HCT116 (cell line): Measurements from ENCODE around the gene ADA. TPM values are rescaled to one million over a fixed set of nuclear protein-coding genes. Genes with fewer than 3 reads are reported as not detected.

Source experiments
- ATAC-seq: fragments of 200-7000 bp; cut with Tn5 transposase; 2 replicates; pipeline ENCODE4 v1.9.1; 2020; ENCODE audit warnings: mild to moderate bottlenecking, moderate library complexity
- BruUV-seq: library from RNA; stranded (reverse); fragments of 400-500 nt; replicated peaks from 2 replicates; lab custom pipeline; 2021; lab: Mats Ljungman, UMichigan
- CTCF ChIA-PET: fragments of 300-600 bp; sonication (Branson Sonifier 250); formaldehyde crosslinking; loops from one replicate; lab custom pipeline; 2021; ENCODE audit warnings: antibody characterized with exemption; lab: Charles Lee
- POLR2A ChIA-PET: fragments of 300-600, 350-600 bp; sonication (Branson Sonifier 250); formaldehyde crosslinking; loops from one replicate; lab custom pipeline; 2021; ENCODE audit warnings: antibody characterized with exemption; lab: Charles Lee
- RAD21 ChIA-PET, 2 experiments: fragments of 300-600 bp; sonication (Branson Sonifier 250); formaldehyde crosslinking; loops; one replicate each; lab custom pipeline; 2023; ENCODE audit warnings: low total read pairs in 2 of 2; ENCODE audit not compliant: uncharacterized antibody in 2 of 2, unreplicated experiment in 2 of 2, low non-redundant PET in 1 of 2; lab: Charles Lee
- DNase-seq: peaks from one replicate; pipeline ENCODE4 v3.0.0-alpha.2; 2010; ENCODE audit warnings: low read depth, low spot score
- H2AFZ ChIP-seq: fragments of 200-600 bp; shearing (Covaris generic), sonication (generic); 2 replicates; pipeline ENCODE4 v1.6.1; 2017; ENCODE audit warnings: low read depth, mixed run types, mixed read lengths, antibody characterized with exemption, low read length; ENCODE audit not compliant: poor library complexity, severe bottlenecking
- H3K27ac ChIP-seq: 2 replicates; pipeline ENCODE4 v1.5.1; 2012; ENCODE audit warnings: low read depth, low read length
- H3K27me3 ChIP-seq: fragments of 200-600 bp; sonication (generic); 2 replicates; pipeline ENCODE4 v1.6.1; 2016; ENCODE audit warnings: mixed run types, low read length, mixed read lengths; ENCODE audit not compliant: insufficient read depth
- H3K36me3 ChIP-seq, 2 experiments: fragments of 200-500 bp in 1 of 2; fragments of 200-600 bp in 1 of 2; sonication (Bioruptor generic) in 1 of 2; sonication (generic) in 1 of 2; 2 replicates each; pipeline versions ENCODE4 v1.5.1 to v1.6.1; 2014 to 2016; ENCODE audit warnings: low read length in 2 of 2, inconsistent platforms in 1 of 2, mixed read lengths in 1 of 2, mixed run types in 1 of 2; ENCODE audit not compliant: insufficient read depth in 2 of 2, control insufficient read depth in 1 of 2
- H3K4me1 ChIP-seq, 2 experiments: fragments of 200-600 bp in 1 of 2; sonication (generic) in 1 of 2; 2 replicates each; pipeline versions ENCODE4 v1.5.1 to v1.6.1; 2012 to 2017; ENCODE audit warnings: low read length in 2 of 2, inconsistent platforms in 1 of 2, mild to moderate bottlenecking in 1 of 2, mixed read lengths in 1 of 2, mixed run types in 1 of 2, moderate library complexity in 1 of 2; ENCODE audit not compliant: insufficient read depth in 2 of 2, control insufficient read depth in 1 of 2
- H3K4me2 ChIP-seq: fragments of 200-600 bp; sonication (generic); 2 replicates; pipeline ENCODE4 v1.6.1; 2017; ENCODE audit warnings: mixed run types, low read length, mixed read lengths
- H3K4me3 ChIP-seq, 2 experiments: fragments of 200-600 bp in 1 of 2; sonication (generic) in 1 of 2; replicated peaks in 1 of 2; 2 replicates each; pipeline ENCODE4 v1.5.1; 2011 to 2016; ENCODE audit warnings: low read length in 2 of 2, control low read depth in 1 of 2, low read depth in 1 of 2, mild to moderate bottlenecking in 1 of 2, mixed read lengths in 1 of 2, mixed run types in 1 of 2
- H3K79me2 ChIP-seq: fragments of 200-600 bp; sonication (generic); 2 replicates; pipeline ENCODE4 v1.6.1; 2017; ENCODE audit warnings: mild to moderate bottlenecking, mixed run types, low read length, moderate library complexity, mixed read lengths; ENCODE audit not compliant: insufficient read depth
- H3K9ac ChIP-seq: fragments of 200-600 bp; sonication (generic); 2 replicates; pipeline ENCODE4 v1.6.1; 2016; ENCODE audit warnings: low read length, mixed read lengths
- H3K9me2 ChIP-seq: fragments of 200-600 bp; sonication (generic), shearing (Covaris generic); 2 replicates; pipeline ENCODE4 v1.6.1; 2017; ENCODE audit warnings: mixed run types, mild to moderate bottlenecking, moderate library complexity; ENCODE audit not compliant: insufficient read depth
- H3K9me3 ChIP-seq, 2 experiments: fragments of 200-500 bp in 1 of 2; fragments of 200-600 bp in 1 of 2; sonication (Bioruptor generic) in 1 of 2; sonication (generic) in 1 of 2; 2 replicates each; pipeline ENCODE4 v1.6.1; 2014 to 2017; ENCODE audit warnings: low read length in 2 of 2, mixed read lengths in 2 of 2, inconsistent platforms in 1 of 2, low read depth in 1 of 2, mild to moderate bottlenecking in 1 of 2, mixed run types in 1 of 2, moderate library complexity in 1 of 2; ENCODE audit not compliant: control insufficient read depth in 1 of 2, insufficient read depth in 1 of 2
- H4K20me1 ChIP-seq: fragments of 200-600 bp; sonication (generic), shearing (Covaris generic); 2 replicates; pipeline ENCODE4 v1.6.1; 2017; ENCODE audit warnings: mixed run types, mild to moderate bottlenecking, moderate library complexity; ENCODE audit not compliant: insufficient read depth
- CEBPB ChIP-seq: IDR thresholded peaks from 2 replicates; pipeline ENCODE4 v1.6.1; 2012; ENCODE audit warnings: low read depth
- EGR1 ChIP-seq: IDR thresholded peaks from 2 replicates; pipeline ENCODE4 v1.6.1; 2012; ENCODE audit warnings: low read depth
- ELF1 ChIP-seq: IDR thresholded peaks from 2 replicates; pipeline ENCODE4 v1.6.1; 2012; ENCODE audit warnings: low read depth, borderline replicate concordance
- EZH2 ChIP-seq: fragments of 200-600 bp; sonication (generic); IDR thresholded peaks from 2 replicates; pipeline ENCODE4 v1.6.1; 2017; ENCODE audit warnings: antibody characterized with exemption, mixed run types
- FOSL1 ChIP-seq: IDR thresholded peaks from 2 replicates; pipeline ENCODE4 v1.6.1; 2012; ENCODE audit warnings: low read depth
- JUND ChIP-seq: IDR thresholded peaks from 2 replicates; pipeline ENCODE4 v1.6.1; 2012
- RAD21 ChIP-seq: IDR thresholded peaks from 2 replicates; pipeline ENCODE4 v1.6.1; 2012; ENCODE audit warnings: low read depth, mild to moderate bottlenecking
- REST ChIP-seq: IDR thresholded peaks from 2 replicates; pipeline ENCODE4 v1.6.1; 2012; ENCODE audit warnings: low read depth
- SP1 ChIP-seq: IDR thresholded peaks from 2 replicates; pipeline ENCODE4 v1.6.1; 2012; ENCODE audit warnings: low read depth
- TCF7L2 ChIP-seq: IDR thresholded peaks from 2 replicates; pipeline ENCODE4 v1.7.0; 2011; ENCODE audit warnings: borderline replicate concordance, inconsistent platforms; ENCODE audit not compliant: insufficient read depth, insufficient read length; ENCODE audit errors: extremely low read depth
- ZBTB33 ChIP-seq: IDR thresholded peaks from 2 replicates; pipeline ENCODE4 v1.6.1; 2011; ENCODE audit warnings: mild to moderate bottlenecking, low read length, moderate library complexity; ENCODE audit not compliant: insufficient replicate concordance; ENCODE audit errors: extremely low read depth
- ZFX ChIP-seq: fragments of 450-650 bp; IDR thresholded peaks from 2 replicates; pipeline ENCODE4 v1.6.1; 2017
- ZNF274 ChIP-seq: fragments of 200-500 bp; sonication (Bioruptor generic); IDR thresholded peaks from 2 replicates; pipeline ENCODE4 v1.6.1; 2014; ENCODE audit warnings: mild to moderate bottlenecking, low read depth, low read length, inconsistent platforms
- intact Hi-C: fragments of 100-400 bp; cut with micrococcal nuclease; formaldehyde crosslinking; loops from 2 replicates; pipeline ENCODE4 v1.10.0; 2022
- total RNA-seq: library from RNA; stranded (reverse); gene quantifications from one replicate; pipeline ENCODE4 v1.2.1, GENCODE V29; 2021; ENCODE audit not compliant: unreplicated experiment
- TF ChIP-seq, protein P1 (sequence below): IDR thresholded peaks from 2 replicates; pipeline ENCODE4 v1.6.1; 2012
- TF ChIP-seq, protein P2 (sequence below): IDR thresholded peaks from 2 replicates; pipeline ENCODE4 v1.6.1; 2012

The ADA gene
- total RNA-seq, 1 experiment from 2014 or later: 25.9 TPM

DNA sequence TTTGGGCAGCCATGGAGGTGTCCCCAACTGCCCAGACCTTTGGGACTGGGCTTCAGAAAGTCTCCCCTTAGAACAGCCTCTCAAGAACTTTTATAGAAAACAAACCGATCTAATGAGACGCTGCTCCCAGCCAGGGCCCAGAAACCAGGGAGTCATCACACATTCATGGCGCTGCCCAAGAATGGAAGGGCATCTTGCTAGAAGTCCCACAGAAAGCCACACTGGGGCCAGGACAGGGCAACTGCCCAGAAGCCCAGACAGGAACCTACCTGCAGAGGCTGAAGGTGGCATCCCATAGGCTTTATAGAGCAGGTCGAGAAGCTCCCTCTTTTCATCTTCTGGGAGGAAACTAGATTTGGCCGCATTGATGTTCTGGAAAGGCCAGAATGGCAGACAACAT, 31.5 kb downstream of the ADA start:
- CTCF ChIA-PET: no interaction called here
- no peaks in the 10 kb centered on the region for H3K9me2 ChIP-seq
- intact Hi-C loops: no loop called here
- peaks cover 10 to 48% of the 10 kb centered on the region in 2 experiments; a peak in 3 of 4 replicates for H3K36me3 ChIP-seq
- DNase-seq (no peak), ATAC-seq (no peak)
- H3K9me3 ChIP-seq: peaks cover 0 to 3% of the 10 kb centered on the region in 2 experiments; a peak in 3 of 4 replicates
- no peak for TF ChIP-seq ZFX
- no peak for TF ChIP-seq RAD21
- no peak for TF ChIP-seq SP1
- TF ChIP-seq ELF1: no peak
- TF ChIP-seq JUND: no peak
- no peak for TF ChIP-seq EZH2
- no peak overlapping the region for H3K4me2 ChIP-seq
- no peaks in the 10 kb centered on the region for H4K20me1 ChIP-seq
- H3K4me1 ChIP-seq: no peaks in the 10 kb centered on the region
- no peak overlapping the region for H3K9ac ChIP-seq
- H2AFZ ChIP-seq: no peak overlapping the region
- BruUV-seq: no TSS peak
- H3K27me3 ChIP-seq: no peaks in the 10 kb centered on the region
- POLR2A ChIA-PET: no interaction called here
- no peaks in the 10 kb centered on the region for H3K79me2 ChIP-seq
- no peak overlapping the region for H3K27ac ChIP-seq
- H3K4me3 ChIP-seq: no peak overlapping the region
- RAD21 ChIA-PET: no interaction called here

GRCh38 chr20:44619294-44619693, 32.2 kb downstream of the ADA start:
- no peak overlapping the region for H3K27ac ChIP-seq
- H3K9me2 ChIP-seq: no peaks in the 10 kb centered on the region
- H4K20me1 ChIP-seq: no peaks in the 10 kb centered on the region
- no peaks in the 10 kb centered on the region for H3K4me1 ChIP-seq
- H3K79me2 ChIP-seq: no peaks in the 10 kb centered on the region
- H3K9ac ChIP-seq: no peak overlapping the region
- no peak for DNase-seq
- ChIA-PET POLR2A (no interaction called here), CTCF (no interaction called here), RAD21 (no interaction called here)
- peaks cover 10 to 45% of the 10 kb centered on the region in 2 experiments; a peak in 3 of 4 replicates for H3K36me3 ChIP-seq
- H3K4me3 ChIP-seq: no peak overlapping the region
- H3K9me3 ChIP-seq: peaks cover 0 to 3% of the 10 kb centered on the region in 2 experiments; a peak in 3 of 4 replicates
- H2AFZ ChIP-seq: no peak overlapping the region
- intact Hi-C loops: no loop called here
- no peaks in the 10 kb centered on the region for H3K27me3 ChIP-seq
- no TSS peak for BruUV-seq
- H3K4me2 ChIP-seq: no peak overlapping the region
- no peak for ATAC-seq
- TF ChIP-seq, protein P1, sequence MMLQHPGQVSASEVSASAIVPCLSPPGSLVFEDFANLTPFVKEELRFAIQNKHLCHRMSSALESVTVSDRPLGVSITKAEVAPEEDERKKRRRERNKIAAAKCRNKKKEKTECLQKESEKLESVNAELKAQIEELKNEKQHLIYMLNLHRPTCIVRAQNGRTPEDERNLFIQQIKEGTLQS: no peak
- TF ChIP-seq EGR1 (no peak), ZBTB33 (no peak), REST (no peak), JUND (no peak), CEBPB (no peak), FOSL1 (no peak), ZNF274 (no peak), TCF7L2 (no peak)
- TF ChIP-seq, protein P2, sequence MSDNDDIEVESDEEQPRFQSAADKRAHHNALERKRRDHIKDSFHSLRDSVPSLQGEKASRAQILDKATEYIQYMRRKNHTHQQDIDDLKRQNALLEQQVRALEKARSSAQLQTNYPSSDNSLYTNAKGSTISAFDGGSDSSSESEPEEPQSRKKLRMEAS: no peak
